COR-L47 (cell line): ENCODE measurements around the gene AKR7A2.

Experiments
- DNase-seq: peaks from one replicate; lab custom pipeline; 2025; lab: John Stamatoyannopoulos, UW

The AKR7A2 gene

DNA sequence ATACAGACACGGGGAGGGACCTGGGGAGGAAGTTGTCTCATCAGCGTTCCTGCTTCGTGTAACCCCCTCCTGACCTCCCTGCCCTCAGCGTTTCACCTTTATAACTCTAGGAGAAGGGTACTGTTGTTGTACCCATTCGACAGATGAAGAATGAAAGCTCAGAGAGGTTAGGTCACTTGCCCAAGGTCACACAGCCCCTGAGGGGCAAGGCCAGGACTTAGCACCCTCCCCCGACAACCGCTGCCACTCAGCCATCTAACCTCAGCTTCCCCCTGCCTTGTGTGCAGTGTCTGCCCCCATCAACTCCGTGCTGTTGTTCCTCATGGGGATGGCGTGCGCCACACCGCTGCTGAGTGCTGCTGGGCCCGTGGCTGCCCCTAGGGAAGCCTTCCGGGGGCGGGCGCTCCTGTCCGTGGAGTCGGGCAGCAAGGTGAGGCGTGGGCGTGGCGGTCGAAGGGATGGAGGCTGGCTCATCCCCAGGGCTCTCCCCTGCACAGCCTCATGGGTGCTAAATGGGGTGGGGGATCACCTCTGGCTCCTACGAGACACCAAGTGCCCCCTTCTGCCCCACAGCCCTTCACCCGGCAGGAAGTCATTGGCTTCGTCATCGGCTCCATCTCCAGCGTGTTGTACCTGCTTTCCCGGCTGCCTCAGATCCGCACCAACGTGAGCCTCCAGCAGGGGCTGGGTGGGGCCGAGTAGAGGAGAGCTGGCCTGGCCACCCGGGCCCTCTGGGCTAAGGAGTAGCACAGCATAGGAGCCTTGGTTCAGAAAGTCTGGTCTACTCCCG lies 14.2 kb upstream of the AKR7A2 start:
- no peak for DNase-seq

DNA sequence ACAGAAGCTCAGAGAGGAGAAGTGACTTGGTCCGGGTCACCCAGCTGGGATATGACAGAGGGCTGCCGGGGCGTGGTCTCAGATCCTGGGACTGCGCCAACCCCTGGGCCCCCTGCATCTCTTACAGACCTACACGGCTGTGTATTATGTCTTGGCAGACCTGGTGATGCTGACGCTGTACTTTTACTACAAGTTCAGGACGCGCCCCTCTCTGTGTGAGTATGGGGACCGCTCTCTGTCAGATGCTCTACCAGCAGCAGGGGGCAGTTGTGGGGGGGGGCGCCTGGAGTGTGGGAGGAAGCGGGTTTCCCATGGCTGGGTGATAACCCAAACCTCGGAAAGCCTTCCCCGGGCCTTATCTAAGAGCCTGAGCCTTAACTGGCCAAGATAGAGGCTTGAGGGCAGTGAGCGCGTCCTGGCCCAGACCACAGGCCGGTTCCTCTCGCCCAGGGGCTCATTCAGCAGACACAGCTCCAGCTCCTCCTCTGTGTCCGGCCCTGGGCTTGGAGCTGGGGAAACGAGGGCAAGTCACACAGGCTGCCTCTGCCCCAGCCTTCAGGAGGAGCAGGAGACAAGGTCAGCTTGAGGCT lies 13.5 kb upstream of the AKR7A2 start:
- DNase-seq = no peak

GRCh38 chr1:19324665-19324990 lies 12.7 kb upstream of the AKR7A2 start:
- no peak for DNase-seq

- no peak for DNase-seq
Measured at GRCh38 chr1:19323987-19324664, 12.2 kb upstream of the AKR7A2 start.

DNA sequence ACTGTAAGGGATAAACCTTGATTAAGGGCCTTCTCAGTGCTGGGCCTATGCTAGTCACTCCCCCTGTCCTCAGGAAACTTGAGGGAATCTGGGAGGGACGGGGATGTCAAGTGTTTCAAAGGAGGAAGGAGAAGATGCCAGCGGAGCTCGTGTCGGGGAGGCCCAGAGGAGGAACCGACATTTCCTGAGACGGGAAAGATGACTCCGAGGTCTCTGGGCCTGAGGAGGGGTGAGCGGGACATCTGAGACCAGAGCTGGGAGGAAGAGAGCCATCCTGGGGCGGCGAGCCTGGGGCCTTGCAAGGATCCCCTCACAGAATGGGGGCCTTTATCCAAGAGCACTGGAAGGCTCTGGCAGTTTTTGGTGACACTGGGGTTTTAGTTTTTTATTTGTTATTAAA lies 10.5 kb upstream of the AKR7A2 start:
- DNase-seq = no peak

DNA sequence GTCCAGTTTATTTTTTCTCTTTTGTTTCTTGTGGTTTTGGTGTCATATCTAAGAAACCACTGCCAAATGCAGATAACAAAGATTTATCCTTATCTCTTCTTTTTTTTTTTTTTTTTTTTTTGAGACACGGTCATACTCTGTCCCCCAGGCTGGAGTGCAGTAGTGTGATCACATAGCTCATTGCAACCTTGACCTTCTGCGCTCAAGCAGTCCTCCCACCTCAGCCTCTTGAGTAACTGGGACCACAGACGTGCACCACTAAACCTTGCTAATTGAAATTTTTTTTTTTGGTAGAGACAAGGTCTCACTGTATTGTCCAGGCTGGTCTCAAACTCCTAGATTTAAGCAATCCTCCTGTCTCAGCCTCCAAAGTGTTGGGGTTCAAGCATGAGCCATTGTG lies 9.1 kb upstream of the AKR7A2 start:
- DNase-seq = no peak

- DNase-seq = no peak
Measured at GRCh38 chr1:19319196-19319595, 7.3 kb upstream of the AKR7A2 start.

- no peak for DNase-seq
Measured at GRCh38 chr1:19317126-19317910, 5.4 kb upstream of the AKR7A2 start.

GRCh38 chr1:19315378-19316198 lies 3.6 kb upstream of the AKR7A2 start:
- DNase-seq = no peak

- no peak for DNase-seq
Measured at GRCh38 chr1:19313961-19314882, 2.3 kb upstream of the AKR7A2 start.

GRCh38 chr1:19313636-19313959 lies 1.7 kb upstream of the AKR7A2 start:
- DNase-seq = no peak

GRCh38 chr1:19312782-19313635 lies 1.1 kb upstream of the AKR7A2 start:
- DNase-seq = no peak

DNA sequence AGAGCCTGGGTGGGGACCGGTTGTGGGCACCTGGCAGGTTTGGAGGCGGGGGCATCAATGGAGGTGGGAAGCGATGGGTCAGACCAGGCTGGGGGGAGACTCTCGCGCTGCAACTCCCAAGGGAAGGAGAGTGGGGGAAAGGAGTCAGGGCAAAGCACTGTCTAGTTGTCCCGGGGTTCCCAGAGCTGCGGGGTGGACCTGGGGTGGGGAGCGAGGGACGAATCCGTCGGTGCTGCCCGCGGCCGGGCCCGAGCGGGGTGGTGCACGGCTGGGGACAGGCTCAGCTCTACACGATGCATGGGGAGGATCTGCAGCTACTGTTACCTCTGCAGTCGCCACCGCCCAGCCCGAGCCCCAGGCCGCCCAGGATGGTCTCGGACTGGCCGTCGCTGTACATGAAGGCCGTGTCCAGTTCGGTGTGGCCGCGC lies 427 bp downstream of the AKR7A2 start:
- no peak for DNase-seq

DNA sequence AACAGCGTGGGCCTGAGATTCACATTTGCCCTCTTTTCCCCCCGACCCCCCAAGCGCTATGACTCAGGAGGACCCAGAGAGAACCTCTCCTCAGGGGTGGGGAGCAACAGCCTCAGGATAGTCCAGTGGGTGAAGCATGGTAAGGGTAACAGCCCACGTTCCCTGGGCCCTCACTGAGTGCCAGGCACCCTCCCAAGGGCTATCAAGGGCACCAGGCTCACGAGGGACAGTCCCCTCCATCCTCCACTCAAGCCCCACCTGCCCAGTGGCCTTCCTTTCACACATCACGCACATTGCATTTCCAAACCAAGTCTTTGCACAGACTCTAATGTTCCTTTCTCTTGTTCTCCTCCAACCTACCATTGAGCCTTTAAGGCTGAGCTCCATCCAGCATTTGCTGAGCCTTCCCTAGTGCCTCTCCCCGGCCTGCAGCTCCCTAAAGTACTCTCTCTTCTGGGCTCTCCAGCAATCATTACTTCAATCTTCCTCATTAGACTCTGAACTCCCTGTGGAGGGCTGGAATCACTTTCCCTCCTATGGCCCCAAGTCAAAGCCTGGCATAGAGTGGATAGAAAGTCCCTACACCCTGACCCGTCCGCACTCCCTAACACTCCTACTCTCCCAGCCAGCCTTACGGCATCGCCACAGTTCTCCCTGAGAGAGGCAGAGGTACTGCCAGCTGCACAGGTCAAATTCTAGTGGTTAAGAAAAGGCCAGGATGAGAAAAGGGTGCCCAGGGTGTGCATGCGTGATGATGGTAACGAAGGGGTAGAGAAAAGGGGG lies 1.0 kb downstream of the AKR7A2 start:
- no peak for DNase-seq

- DNase-seq = no peak
Measured at GRCh38 chr1:19310061-19310460, 1.9 kb downstream of the AKR7A2 start.

GRCh38 chr1:19309123-19309813 lies 2.7 kb downstream of the AKR7A2 start:
- DNase-seq = no peak

GRCh38 chr1:19308509-19308907 lies 3.4 kb downstream of the AKR7A2 start:
- no peak for DNase-seq

- no peak for DNase-seq
Measured at GRCh38 chr1:19307794-19308508, 4.0 kb downstream of the AKR7A2 start.
